Measurements from ENCODE around the gene DOC2B. TPM values are rescaled to one million over a fixed set of nuclear protein-coding genes. Genes with fewer than 3 reads are reported as not detected.

Gene DOC2B
- total RNA-seq = 21.3 and 67.9 TPM in 2 replicates

DNA sequence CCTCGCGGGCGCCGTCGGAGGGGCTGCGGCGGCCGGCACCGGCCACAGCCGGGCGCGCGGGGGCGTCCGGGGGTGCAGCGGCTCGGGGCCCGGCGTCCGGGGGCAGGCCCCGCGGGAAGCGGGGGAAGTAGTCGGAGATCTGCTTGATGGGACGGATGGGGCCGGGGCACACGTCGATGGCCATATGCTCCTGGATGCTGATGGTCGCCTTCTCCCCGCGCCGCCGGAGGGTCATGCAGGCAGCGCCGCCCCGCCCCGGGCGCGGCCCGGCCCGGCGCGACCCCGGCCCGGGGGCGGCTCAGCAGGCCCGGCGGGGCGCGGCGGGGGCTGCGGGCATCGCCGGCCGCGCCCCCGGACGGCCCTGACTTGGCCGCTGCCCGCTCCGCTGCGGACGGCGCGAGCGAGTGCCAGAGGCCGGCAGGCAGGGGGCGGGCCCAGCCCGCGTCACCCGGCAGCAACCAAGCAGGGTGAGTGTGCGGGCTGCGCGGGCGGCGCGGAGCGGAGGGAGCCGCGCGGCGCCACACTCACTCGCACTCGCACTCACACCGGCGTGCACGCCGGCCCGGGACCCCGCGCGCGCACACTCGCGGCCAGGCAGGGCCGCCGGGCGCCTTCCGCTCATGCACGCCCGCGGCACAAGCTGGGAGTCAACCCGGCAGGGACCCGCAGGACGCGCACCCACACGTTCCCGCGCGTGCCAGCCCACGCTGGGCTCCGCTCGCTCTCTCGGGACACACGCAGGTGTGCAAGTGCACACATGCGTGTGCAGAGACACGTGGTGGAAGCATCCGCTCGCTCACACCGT, at the start of gene DOC2B:
DOC2B (minus strand) TSS at position 406 of the 805 bp plus-strand sequence; CDS start at position 235, 171 bp downstream.

GRCh38 chr17:137166-137807, 44.2 kb downstream of the DOC2B start, which contains the start of gene SCGB1C2:
Gene SCGB1C2, plus strand, starts transcription at chr17:137569. Its CDS starts 22 bp downstream, at chr17:137591.

Other genes with a start within 250 kb of the DOC2B start
- not detected in 2 replicates for gene SCGB1C2, start 44.1 kb downstream of the DOC2B start, total RNA-seq
- 13.9 and 18.0 TPM in 2 replicates for gene RPH3AL, start 171.2 kb upstream of the DOC2B start, total RNA-seq

Data from mesangial cell (primary cell).